BE2C (cell line): ENCODE measurements around the gene LAMC3.

Experiments
- DNase-seq: peaks from one replicate; pipeline ENCODE4 v3.0.0-alpha.2; 2020
- H3K27me3 ChIP-seq: fragments of 250-450 bp; sonication (Bioruptor Pico); 2 replicates; pipeline ENCODE4 v1.5.1; 2020; ENCODE audit warnings: mild to moderate bottlenecking
- H3K36me3 ChIP-seq: fragments of 250-450 bp; sonication (Bioruptor Pico); 2 replicates; pipeline ENCODE4 v1.5.1; 2020; ENCODE audit warnings: mild to moderate bottlenecking
- H3K4me1 ChIP-seq: fragments of 250-450 bp; sonication (Bioruptor Pico); 2 replicates; pipeline ENCODE4 v1.5.1; 2020
- H3K4me3 ChIP-seq: 2 replicates; pipeline ENCODE4 v1.5.1; 2011; ENCODE audit warnings: low read depth, low read length
- H3K9me3 ChIP-seq: fragments of 250-450 bp; sonication (Bioruptor Pico); 2 replicates; pipeline ENCODE4 v1.5.1; 2020
- CTCF ChIP-seq: IDR thresholded peaks from 2 replicates; pipeline ENCODE4 v1.5.1; 2012; ENCODE audit warnings: mild to moderate bottlenecking, low read depth, low read length

The LAMC3 gene

GRCh38 chr9:131020388-131020787 lies 11.4 kb downstream of the LAMC3 start:
- TF ChIP-seq CTCF: no peak
- Histone ChIP-seq H3K27me3 (no peaks in the 10 kb centered on the region), H3K36me3 (no peaks in the 10 kb centered on the region), H3K4me1 (no peaks in the 10 kb centered on the region), H3K9me3 (no peaks in the 10 kb centered on the region; the same call in 1 of the 2 replicates), H3K4me3 (no peak overlapping the region)
- DNase-seq: no peak

DNA sequence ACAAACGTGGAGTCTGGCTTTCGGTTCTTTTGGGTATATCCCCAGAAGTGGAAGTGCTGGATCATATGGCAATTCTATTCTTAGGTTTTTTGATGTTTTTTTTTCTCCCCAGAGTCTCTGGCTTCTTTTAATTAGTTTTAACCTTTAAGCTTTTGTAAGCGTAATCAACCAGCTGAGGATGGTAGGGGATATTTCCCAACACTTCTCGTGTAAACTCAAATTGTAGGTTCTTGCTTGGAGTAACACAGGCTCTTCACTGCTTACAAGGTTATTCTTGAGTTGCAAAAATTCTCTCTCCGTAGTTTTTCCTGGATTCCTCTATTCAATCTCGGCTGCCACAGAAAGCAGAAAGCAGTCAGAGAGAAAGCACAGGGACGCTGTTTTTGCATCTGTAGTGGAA lies 11.9 kb downstream of the LAMC3 start:
- no peaks in the 10 kb centered on the region; the same call in 1 of the 2 replicates for H3K9me3 ChIP-seq
- no peaks in the 10 kb centered on the region for H3K27me3 ChIP-seq
- no peak overlapping the region for H3K4me3 ChIP-seq
- no peaks in the 10 kb centered on the region for H3K36me3 ChIP-seq
- no peaks in the 10 kb centered on the region for H3K4me1 ChIP-seq
- no peak for DNase-seq
- no peak for TF ChIP-seq CTCF

DNA sequence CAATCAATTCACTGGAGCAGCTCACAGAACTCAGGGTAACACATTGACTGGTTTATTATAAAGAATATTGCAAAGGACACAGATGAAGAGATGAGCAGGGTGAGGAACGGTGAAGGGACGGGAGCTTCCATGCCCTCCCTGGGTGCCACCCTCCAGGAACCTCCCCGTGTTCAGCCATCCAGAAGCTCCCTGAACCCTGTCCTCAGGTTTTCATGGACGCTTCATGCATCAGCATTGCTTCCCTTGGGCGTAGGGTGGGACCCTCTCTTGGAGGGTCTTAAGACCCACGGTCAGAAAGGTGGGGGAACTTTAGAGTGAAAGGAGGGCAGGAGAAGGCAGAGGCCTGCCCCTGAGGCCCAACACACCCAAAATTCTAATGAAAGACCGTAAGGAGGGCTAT lies 12.8 kb downstream of the LAMC3 start:
- no peaks in the 10 kb centered on the region for H3K36me3 ChIP-seq
- no peaks in the 10 kb centered on the region for H3K9me3 ChIP-seq
- no peak for TF ChIP-seq CTCF
- no peaks in the 10 kb centered on the region for H3K4me1 ChIP-seq
- DNase-seq: no peak
- H3K4me3 ChIP-seq: no peak overlapping the region
- H3K27me3 ChIP-seq: no peaks in the 10 kb centered on the region

- H3K9me3 ChIP-seq: no peaks in the 10 kb centered on the region
- no peaks in the 10 kb centered on the region for H3K4me1 ChIP-seq
- no peaks in the 10 kb centered on the region for H3K36me3 ChIP-seq
- TF ChIP-seq CTCF: no peak
- no peaks in the 10 kb centered on the region for H3K27me3 ChIP-seq
- H3K4me3 ChIP-seq: no peak overlapping the region
- no peak for DNase-seq
Measured at GRCh38 chr9:131024978-131025868, 16.2 kb downstream of the LAMC3 start.

- TF ChIP-seq CTCF: no peak
- no peaks in the 10 kb centered on the region for H3K36me3 ChIP-seq
- H3K4me3 ChIP-seq: no peak overlapping the region
- no peaks in the 10 kb centered on the region for H3K4me1 ChIP-seq
- DNase-seq: no peak
- no peaks in the 10 kb centered on the region for H3K27me3 ChIP-seq
- no peaks in the 10 kb centered on the region for H3K9me3 ChIP-seq
Measured at GRCh38 chr9:131025953-131026858, 17.2 kb downstream of the LAMC3 start.
